ENCODE measurements around the gene ITCH.

DNA sequence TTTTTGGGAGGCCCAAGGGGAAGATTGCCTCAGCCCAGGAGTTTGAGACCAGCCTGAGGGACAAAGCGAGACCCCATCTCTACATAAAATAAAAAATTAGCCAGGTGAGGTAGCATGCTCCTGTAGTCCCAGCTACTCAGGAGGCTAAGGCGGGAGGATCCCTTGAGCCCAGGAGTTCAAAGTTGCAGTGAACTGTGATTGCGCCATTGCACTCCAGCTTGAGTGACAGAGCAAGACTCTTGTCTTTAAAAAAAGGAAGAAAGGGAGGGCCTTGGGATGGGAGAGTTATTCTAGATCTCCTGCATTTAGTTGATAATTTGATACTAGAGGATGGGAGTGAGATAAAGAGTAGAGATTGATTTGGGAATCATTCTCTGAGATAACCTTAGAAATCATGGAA lies 68.1 kb downstream of the ITCH start:
- TF ChIP-seq, protein P1, sequence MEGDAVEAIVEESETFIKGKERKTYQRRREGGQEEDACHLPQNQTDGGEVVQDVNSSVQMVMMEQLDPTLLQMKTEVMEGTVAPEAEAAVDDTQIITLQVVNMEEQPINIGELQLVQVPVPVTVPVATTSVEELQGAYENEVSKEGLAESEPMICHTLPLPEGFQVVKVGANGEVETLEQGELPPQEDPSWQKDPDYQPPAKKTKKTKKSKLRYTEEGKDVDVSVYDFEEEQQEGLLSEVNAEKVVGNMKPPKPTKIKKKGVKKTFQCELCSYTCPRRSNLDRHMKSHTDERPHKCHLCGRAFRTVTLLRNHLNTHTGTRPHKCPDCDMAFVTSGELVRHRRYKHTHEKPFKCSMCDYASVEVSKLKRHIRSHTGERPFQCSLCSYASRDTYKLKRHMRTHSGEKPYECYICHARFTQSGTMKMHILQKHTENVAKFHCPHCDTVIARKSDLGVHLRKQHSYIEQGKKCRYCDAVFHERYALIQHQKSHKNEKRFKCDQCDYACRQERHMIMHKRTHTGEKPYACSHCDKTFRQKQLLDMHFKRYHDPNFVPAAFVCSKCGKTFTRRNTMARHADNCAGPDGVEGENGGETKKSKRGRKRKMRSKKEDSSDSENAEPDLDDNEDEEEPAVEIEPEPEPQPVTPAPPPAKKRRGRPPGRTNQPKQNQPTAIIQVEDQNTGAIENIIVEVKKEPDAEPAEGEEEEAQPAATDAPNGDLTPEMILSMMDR (IDR thresholded peaks at IDR 0.05): no peak
- TF ChIP-seq POLR2A (IDR thresholded peaks at IDR 0.05): no peak
